ENCODE measurements around the gene ZNF385D. TPM values are rescaled to one million over a fixed set of nuclear protein-coding genes. Genes with fewer than 3 reads are reported as not detected.

ZNF385D gene
- 0.14 TPM in 1 of 2 replicates, not detected in the other for total RNA-seq

DNA sequence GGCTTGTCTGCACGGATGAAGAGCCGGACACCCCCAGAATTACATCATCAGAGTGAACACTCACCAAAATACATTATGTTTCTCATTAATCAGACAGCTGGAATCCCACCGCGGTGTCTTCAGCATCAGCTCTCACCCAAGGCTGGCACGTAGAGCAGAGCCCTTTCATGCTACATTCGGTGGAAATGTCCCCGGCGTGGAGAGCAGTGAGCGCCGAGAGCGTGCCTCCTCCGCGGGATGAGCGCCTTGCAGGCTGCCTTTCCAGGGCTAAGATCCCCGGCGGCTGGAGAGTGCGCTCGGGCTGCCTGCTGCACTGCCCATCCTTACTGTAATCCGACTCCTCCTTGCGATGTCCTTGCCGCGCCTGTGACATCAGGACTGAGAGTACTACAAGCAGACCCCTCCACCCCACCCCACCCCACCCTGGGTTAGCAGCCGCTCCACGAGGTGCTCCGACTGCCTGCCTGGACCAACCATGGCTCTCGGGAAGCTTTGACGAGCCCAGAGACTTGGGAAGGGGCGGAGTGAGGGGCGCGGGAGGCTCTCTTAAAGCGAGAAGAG, at the start of gene ZNF385D:
Gene ZNF385D (minus strand): TSS at position 380 of the 561 bp plus-strand sequence. CDS start 294 bp downstream, at position 86.

